LNCAP (cell line): Measurements from ENCODE around the gene CNKSR3.

ENCODE experiments used
- TF ChIP-seq, protein P1 (sequence below): fragments of 450-650 bp; IDR thresholded peaks from 2 replicates; pipeline ENCODE4 v1.5.1; 2017; ENCODE audit warnings: mild to moderate bottlenecking

The CNKSR3 gene

DNA sequence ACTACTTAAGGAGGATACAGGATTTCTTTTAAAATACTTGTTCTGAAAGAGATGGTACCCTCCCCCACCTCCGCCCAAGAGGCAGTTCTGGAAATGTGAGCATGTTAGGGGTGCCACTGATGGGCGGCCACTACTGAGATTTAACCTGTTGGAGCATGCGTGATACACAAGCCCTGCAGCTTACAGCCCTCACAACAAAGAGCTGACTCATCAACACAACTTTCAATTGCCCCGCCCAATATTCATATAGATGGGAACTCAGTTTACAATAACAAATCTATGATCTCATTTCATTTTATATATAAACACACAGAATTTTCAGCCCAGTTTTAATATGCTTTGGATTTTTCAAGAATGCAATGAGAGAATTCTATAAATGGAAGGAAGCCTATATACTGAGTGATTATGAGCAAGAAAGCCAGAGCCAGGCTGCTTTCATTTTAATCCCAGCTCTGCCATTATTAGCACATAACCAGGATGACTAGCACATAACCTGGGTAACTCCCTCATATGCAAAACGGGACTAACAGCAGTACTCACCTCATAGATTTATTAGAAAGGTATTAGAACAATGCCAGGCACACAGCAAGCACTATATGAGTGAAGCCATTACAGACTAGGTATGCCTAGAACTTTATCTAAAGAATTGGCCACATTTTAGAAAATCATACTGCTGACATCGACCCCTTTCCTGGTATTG lies 108.3 kb downstream of the CNKSR3 start:
- TF ChIP-seq, protein P1, sequence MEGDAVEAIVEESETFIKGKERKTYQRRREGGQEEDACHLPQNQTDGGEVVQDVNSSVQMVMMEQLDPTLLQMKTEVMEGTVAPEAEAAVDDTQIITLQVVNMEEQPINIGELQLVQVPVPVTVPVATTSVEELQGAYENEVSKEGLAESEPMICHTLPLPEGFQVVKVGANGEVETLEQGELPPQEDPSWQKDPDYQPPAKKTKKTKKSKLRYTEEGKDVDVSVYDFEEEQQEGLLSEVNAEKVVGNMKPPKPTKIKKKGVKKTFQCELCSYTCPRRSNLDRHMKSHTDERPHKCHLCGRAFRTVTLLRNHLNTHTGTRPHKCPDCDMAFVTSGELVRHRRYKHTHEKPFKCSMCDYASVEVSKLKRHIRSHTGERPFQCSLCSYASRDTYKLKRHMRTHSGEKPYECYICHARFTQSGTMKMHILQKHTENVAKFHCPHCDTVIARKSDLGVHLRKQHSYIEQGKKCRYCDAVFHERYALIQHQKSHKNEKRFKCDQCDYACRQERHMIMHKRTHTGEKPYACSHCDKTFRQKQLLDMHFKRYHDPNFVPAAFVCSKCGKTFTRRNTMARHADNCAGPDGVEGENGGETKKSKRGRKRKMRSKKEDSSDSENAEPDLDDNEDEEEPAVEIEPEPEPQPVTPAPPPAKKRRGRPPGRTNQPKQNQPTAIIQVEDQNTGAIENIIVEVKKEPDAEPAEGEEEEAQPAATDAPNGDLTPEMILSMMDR = no peak

DNA sequence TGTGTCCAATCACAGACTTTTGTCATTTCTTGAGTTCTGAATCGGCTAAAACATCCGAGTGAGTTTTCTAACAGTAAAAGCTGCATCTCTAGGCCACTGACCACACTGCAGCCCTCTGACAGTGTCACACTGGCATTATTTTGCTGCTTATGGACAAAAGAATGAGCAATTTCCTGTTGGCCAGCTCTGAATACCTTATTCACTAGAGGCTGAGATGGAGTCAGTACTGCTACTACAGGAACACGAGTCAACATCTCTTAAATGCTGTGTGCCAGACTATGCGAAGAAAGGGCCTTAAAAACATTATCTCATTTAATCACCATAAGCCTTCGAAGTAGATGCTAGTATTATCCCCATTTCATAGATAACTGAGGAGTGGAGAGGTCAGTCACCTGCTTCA lies 111.4 kb downstream of the CNKSR3 start:
- TF ChIP-seq, protein P1 = no peak

DNA sequence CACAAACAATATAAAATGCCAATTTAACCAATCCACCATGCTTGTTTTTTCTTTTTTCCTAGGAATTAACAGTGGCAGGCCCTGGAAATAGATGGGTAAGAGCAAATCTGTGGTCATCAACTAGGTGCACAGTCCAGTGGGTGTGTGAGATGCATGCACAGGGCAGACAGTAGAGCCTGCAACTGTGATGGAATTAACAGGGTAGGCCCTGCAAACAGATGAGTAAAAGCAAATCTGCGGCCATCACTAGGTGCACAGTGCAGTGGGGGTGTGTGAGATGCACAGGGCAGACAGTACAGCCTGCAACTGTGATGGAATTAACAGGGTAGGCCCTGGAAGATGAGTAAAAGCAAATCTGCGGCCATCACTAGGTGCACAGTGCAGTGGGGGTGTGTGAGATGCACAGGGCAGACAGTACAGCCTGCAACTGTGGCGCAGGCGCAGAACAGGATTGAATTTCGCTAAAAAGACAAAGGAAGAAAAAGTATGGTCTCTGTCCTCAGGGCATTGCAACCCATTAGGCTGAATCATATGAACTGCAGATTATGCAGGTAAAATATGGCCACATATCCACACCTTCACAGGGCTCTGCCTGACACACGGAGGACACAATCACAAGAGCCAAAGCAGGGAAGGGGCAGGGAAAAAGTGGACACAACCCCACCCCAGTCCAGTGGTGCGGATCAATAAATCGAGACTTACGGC lies 112.8 kb downstream of the CNKSR3 start:
- TF ChIP-seq, protein P1 = no peak

GRCh38 chr6:154395878-154396277 lies 114.6 kb downstream of the CNKSR3 start:
- TF ChIP-seq, protein P1 = no peak

DNA sequence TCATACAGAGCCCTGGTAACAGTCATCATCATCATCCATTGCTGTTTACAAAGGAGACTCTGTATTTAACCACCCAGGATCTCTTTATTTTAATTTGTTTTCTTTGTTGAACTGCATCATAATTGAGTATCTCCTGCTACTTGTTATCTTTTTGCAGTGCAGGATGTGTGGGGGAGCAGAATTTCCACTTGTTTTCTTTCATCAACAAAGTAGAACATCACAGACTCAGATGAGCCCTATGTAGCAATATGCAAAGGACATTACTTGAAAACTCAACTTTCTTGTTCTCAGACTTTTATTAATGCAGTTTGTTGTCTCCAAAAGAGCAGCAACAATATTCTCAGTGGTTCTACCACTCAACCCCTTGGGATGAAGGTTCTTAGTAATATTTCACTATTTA lies 115.2 kb downstream of the CNKSR3 start:
- TF ChIP-seq, protein P1 = no peak

GRCh38 chr6:154394571-154394970 lies 115.9 kb downstream of the CNKSR3 start:
- TF ChIP-seq, protein P1 = no peak

- TF ChIP-seq, protein P1 = no peak
These were observed 120.5 kb downstream of the CNKSR3 start for GRCh38 chr6:154390034-154390433.
